Activated CD4-positive, alpha-beta T cell treated with anti-CD3 and anti-CD28 coated beads, Interleukin-2, Interleukin-4, amounts not matched to agents 100 ng/mL and 50 ng/mL, durations not matched to agents 16 hours and 8 hours (primary cell): Measurements from ENCODE around the gene IER2.

ENCODE experiments used
- DNase-seq: peaks from one replicate; pipeline ENCODE4 v3.0.0-alpha.2; 2020; ENCODE audit warnings: low spot score

The IER2 gene

GRCh38 chr19:13118424-13119193, 31.6 kb upstream of the IER2 start:
- DNase-seq, result peak; percentile 47

- DNase-seq, result no peak
These were observed 30.6 kb upstream of the IER2 start for GRCh38 chr19:13119627-13120026.

- DNase-seq, result no peak
These were observed 30.2 kb upstream of the IER2 start for GRCh38 chr19:13120031-13120430.

- no peak for DNase-seq
These were observed 29.4 kb upstream of the IER2 start for GRCh38 chr19:13120817-13121216.

GRCh38 chr19:13121551-13122274, 28.5 kb upstream of the IER2 start:
- no peak for DNase-seq

- no peak for DNase-seq
These were observed 27.8 kb upstream of the IER2 start for GRCh38 chr19:13122275-13122878.

GRCh38 chr19:13122980-13123957, 26.9 kb upstream of the IER2 start:
- DNase-seq, result no peak

- no peak for DNase-seq
These were observed 23.2 kb upstream of the IER2 start for GRCh38 chr19:13127051-13127450.

GRCh38 chr19:13127811-13128575, 22.2 kb upstream of the IER2 start:
- DNase-seq, result no peak

GRCh38 chr19:13128583-13128982, 21.6 kb upstream of the IER2 start:
- DNase-seq, result no peak

GRCh38 chr19:13129384-13129783, 20.8 kb upstream of the IER2 start:
- no peak for DNase-seq

GRCh38 chr19:13130886-13131490, 19.2 kb upstream of the IER2 start:
- DNase-seq, result no peak

GRCh38 chr19:13132471-13133180, 17.6 kb upstream of the IER2 start:
- DNase-seq, result peak; percentile 88

- DNase-seq, result no peak
These were observed 16.9 kb upstream of the IER2 start for GRCh38 chr19:13133241-13133870.

GRCh38 chr19:13134626-13135025, 15.6 kb upstream of the IER2 start:
- no peak for DNase-seq

- DNase-seq, result no peak
These were observed 14.8 kb upstream of the IER2 start for GRCh38 chr19:13135068-13136062.

- no peak for DNase-seq
These were observed 12.9 kb upstream of the IER2 start for GRCh38 chr19:13137290-13137794.
